ENCODE measurements around the gene PRKCE. TPM values are rescaled to one million over a fixed set of nuclear protein-coding genes. Genes with fewer than 3 reads are reported as not detected.

Gene PRKCE
- total RNA-seq, 1 experiment from 2014 or later: 2.4 TPM

DNA sequence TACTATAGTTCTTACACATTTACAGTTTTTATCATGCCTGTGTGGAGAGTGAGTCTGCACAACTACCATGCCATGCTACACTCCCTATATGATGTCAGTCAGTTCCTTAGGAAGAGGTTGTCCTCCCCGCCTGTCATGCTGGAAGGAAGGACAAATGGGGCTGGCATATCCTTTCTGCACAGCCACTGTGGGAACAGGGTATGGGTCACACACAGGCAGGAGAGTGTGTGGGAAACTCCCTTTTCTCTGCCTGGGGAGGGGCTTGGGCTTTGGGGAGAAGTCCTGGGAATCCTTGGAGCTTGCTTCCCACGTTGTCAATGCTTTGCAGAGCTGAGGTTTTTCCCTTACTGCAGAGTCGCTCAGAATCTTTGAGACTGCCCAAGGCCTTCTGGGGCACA is 232.1 kb downstream of the PRKCE start:
- Histone ChIP-seq H3K36me3 (ENCODE audit: insufficient read depth, low read length, poor library complexity, severe bottlenecking) (no peaks in the 10 kb centered on the region), H3K4me1 (ENCODE audit: insufficient read depth, low read length, poor library complexity, severe bottlenecking) (no peaks in the 10 kb centered on the region), H3K4me3 (ENCODE audit: low read depth, low read length, poor library complexity, severe bottlenecking) (no peak overlapping the region), H3K27ac (ENCODE audit: low read depth, low read length, poor library complexity, severe bottlenecking) (no peak overlapping the region), H3K27me3 (replicated peaks; ENCODE audit: insufficient read depth, low read depth, low read length, poor library complexity) (no peaks in the 10 kb centered on the region), H3K9me3 (ENCODE audit: low read depth, low read length, poor library complexity, severe bottlenecking) (no peaks in the 10 kb centered on the region)
- no peak for TF ChIP-seq EZH2 (IDR thresholded peaks at IDR 0.05; ENCODE audit: borderline replicate concordance, low read depth, low read length, poor library complexity, severe bottlenecking)
- TF ChIP-seq, protein P1, sequence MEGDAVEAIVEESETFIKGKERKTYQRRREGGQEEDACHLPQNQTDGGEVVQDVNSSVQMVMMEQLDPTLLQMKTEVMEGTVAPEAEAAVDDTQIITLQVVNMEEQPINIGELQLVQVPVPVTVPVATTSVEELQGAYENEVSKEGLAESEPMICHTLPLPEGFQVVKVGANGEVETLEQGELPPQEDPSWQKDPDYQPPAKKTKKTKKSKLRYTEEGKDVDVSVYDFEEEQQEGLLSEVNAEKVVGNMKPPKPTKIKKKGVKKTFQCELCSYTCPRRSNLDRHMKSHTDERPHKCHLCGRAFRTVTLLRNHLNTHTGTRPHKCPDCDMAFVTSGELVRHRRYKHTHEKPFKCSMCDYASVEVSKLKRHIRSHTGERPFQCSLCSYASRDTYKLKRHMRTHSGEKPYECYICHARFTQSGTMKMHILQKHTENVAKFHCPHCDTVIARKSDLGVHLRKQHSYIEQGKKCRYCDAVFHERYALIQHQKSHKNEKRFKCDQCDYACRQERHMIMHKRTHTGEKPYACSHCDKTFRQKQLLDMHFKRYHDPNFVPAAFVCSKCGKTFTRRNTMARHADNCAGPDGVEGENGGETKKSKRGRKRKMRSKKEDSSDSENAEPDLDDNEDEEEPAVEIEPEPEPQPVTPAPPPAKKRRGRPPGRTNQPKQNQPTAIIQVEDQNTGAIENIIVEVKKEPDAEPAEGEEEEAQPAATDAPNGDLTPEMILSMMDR (conservative IDR thresholded peaks at IDR 0.05; ENCODE audit: low read depth, low read length): no peak
- no TSS peak for BruUV-seq (replicated peaks)
- intact Hi-C loops (cut with micrococcal nuclease; ENCODE audit: unreplicated experiment): no loop called here
- CTCF ChIA-PET: no interaction called here
- DNase-seq (ENCODE audit: low spot score): no peak
- POLR2A ChIA-PET (ENCODE audit: low non-redundant PET): no interaction called here

GRCh38 chr2:45884126-45884525 is 232.7 kb downstream of the PRKCE start:
- no peaks in the 10 kb centered on the region for H3K9me3 ChIP-seq (ENCODE audit: low read depth, low read length, poor library complexity, severe bottlenecking)
- no TSS peak for BruUV-seq (replicated peaks)
- no peaks in the 10 kb centered on the region for H3K4me1 ChIP-seq (ENCODE audit: insufficient read depth, low read length, poor library complexity, severe bottlenecking)
- no peaks in the 10 kb centered on the region for H3K27me3 ChIP-seq (replicated peaks; ENCODE audit: insufficient read depth, low read depth, low read length, poor library complexity)
- intact Hi-C loops (cut with micrococcal nuclease; ENCODE audit: unreplicated experiment): no loop called here
- CTCF ChIA-PET: interaction anchor here (0.7 kb wide), 2 partner anchors 929 to 1084 kb away, joined by 4 to 6 read pairs; no protein-coding TSS in a partner anchor
- no peak for TF ChIP-seq EZH2 (IDR thresholded peaks at IDR 0.05; ENCODE audit: borderline replicate concordance, low read depth, low read length, poor library complexity, severe bottlenecking)
- no peak overlapping the region for H3K4me3 ChIP-seq (ENCODE audit: low read depth, low read length, poor library complexity, severe bottlenecking)
- H3K27ac ChIP-seq (ENCODE audit: low read depth, low read length, poor library complexity, severe bottlenecking): no peak overlapping the region
- no peak for DNase-seq (ENCODE audit: low spot score)
- H3K36me3 ChIP-seq (ENCODE audit: insufficient read depth, low read length, poor library complexity, severe bottlenecking): no peaks in the 10 kb centered on the region
- POLR2A ChIA-PET (ENCODE audit: low non-redundant PET): no interaction called here

DNA sequence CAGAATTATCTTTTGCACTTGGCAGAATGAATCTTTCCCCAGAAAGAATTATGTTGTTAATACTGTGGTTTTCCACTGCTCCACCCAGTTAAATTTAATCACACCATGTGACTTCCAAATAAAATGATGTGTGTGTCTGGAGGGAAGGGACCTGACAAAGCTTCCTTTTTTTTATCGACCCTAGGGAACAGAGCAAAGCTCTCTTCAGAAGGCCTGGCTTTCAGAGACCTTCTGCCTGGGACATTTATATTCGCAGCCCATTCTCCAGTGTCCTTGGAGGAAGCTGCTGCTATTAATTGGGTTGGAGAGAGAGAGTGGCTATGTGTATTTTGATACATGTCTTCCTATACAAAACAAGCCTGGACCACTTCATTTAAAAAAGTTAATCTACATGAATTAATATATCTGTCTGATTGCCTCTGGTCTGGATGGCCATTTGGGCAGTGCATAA is 233.7 kb downstream of the PRKCE start:
- Histone ChIP-seq H3K27ac (ENCODE audit: low read depth, low read length, poor library complexity, severe bottlenecking) (no peak overlapping the region), H3K9me3 (ENCODE audit: low read depth, low read length, poor library complexity, severe bottlenecking) (no peaks in the 10 kb centered on the region), H3K4me3 (ENCODE audit: low read depth, low read length, poor library complexity, severe bottlenecking) (no peak overlapping the region), H3K27me3 (replicated peaks; ENCODE audit: insufficient read depth, low read depth, low read length, poor library complexity) (no peaks in the 10 kb centered on the region), H3K4me1 (ENCODE audit: insufficient read depth, low read length, poor library complexity, severe bottlenecking) (no peaks in the 10 kb centered on the region), H3K36me3 (ENCODE audit: insufficient read depth, low read length, poor library complexity, severe bottlenecking) (no peaks in the 10 kb centered on the region)
- intact Hi-C loops (cut with micrococcal nuclease; ENCODE audit: unreplicated experiment): no loop called here
- ChIA-PET POLR2A (ENCODE audit: low non-redundant PET) (no interaction called here), CTCF (no interaction called here)
- no TSS peak for BruUV-seq (replicated peaks)
- no peak for TF ChIP-seq EZH2 (IDR thresholded peaks at IDR 0.05; ENCODE audit: borderline replicate concordance, low read depth, low read length, poor library complexity, severe bottlenecking)
- TF ChIP-seq, protein P1 (conservative IDR thresholded peaks at IDR 0.05; ENCODE audit: low read depth, low read length): no peak
- no peak for DNase-seq (ENCODE audit: low spot score)

DNA sequence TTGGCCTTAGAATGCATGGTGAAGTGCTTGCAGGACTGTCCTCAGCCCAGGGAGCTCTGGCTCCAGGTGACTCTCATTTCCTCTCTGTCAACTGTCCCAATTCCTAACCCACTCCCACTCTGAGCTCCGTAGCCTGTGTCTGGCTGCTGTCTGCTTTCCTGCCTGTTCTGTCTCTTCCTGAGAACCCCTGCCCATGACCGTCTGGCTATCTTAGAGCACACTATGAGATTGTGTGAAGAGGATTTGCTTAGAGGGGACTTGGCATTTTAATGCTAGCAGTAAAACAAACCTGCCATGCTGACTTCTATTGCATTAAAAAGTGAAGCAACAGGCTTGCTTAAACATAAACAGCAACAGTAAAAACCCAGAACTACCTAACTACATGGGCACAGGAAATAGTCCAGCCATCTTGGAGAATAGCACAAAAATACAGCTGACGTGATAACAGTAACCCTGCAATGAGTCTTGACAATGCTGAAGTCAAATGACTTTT is 234.7 kb downstream of the PRKCE start:
- ChIA-PET CTCF (no interaction called here), POLR2A (ENCODE audit: low non-redundant PET) (no interaction called here)
- H3K9me3 ChIP-seq (ENCODE audit: low read depth, low read length, poor library complexity, severe bottlenecking): no peaks in the 10 kb centered on the region
- no peak for DNase-seq (ENCODE audit: low spot score)
- H3K27me3 ChIP-seq (replicated peaks; ENCODE audit: insufficient read depth, low read depth, low read length, poor library complexity): no peaks in the 10 kb centered on the region
- no peak for TF ChIP-seq EZH2 (IDR thresholded peaks at IDR 0.05; ENCODE audit: borderline replicate concordance, low read depth, low read length, poor library complexity, severe bottlenecking)
- TF ChIP-seq, protein P1 (conservative IDR thresholded peaks at IDR 0.05; ENCODE audit: low read depth, low read length): no peak
- no peak overlapping the region for H3K4me3 ChIP-seq (ENCODE audit: low read depth, low read length, poor library complexity, severe bottlenecking)
- H3K36me3 ChIP-seq (ENCODE audit: insufficient read depth, low read length, poor library complexity, severe bottlenecking): no peaks in the 10 kb centered on the region
- intact Hi-C loops (cut with micrococcal nuclease; ENCODE audit: unreplicated experiment): no loop called here
- BruUV-seq (replicated peaks): no TSS peak
- H3K4me1 ChIP-seq (ENCODE audit: insufficient read depth, low read length, poor library complexity, severe bottlenecking): no peaks in the 10 kb centered on the region
- H3K27ac ChIP-seq (ENCODE audit: low read depth, low read length, poor library complexity, severe bottlenecking): no peak overlapping the region
